Right atrium auricular region (tissue), 2 donors: Measurements from ENCODE around the gene ELAC2. TPM values are rescaled to one million over a fixed set of nuclear protein-coding genes. Genes with fewer than 3 reads are reported as not detected.

ENCODE experiments used
- DNase-seq: peaks from one replicate; pipeline ENCODE4 v3.0.0-alpha.2; 2019; ENCODE audit warnings: low spot score
- H3K27ac ChIP-seq, 2 donors: fragments of 200-600 bp; sonication (generic); 1 replicate in 1 of 2; 2 replicates in 1 of 2; pipeline ENCODE4 v1.5.1; 2016 to 2019
- H3K27me3 ChIP-seq, 2 donors: fragments of 200-600 bp; sonication (generic); one replicate each; pipeline versions ENCODE4 v1.5.1 to v1.6.0; 2017 to 2019
- H3K36me3 ChIP-seq: fragments of 200-600 bp; sonication (generic); one replicate; pipeline ENCODE4 v1.5.1; 2016
- H3K4me1 ChIP-seq, 2 donors: fragments of 200-600 bp; sonication (generic); one replicate each; pipeline versions ENCODE4 v1.5.1 to v1.6.0; 2017 to 2019
- H3K4me3 ChIP-seq, 2 donors: fragments of 200-600 bp; sonication (generic); 1 replicate in 1 of 2; 2 replicates in 1 of 2; pipeline ENCODE4 v1.5.1; 2017 to 2019; ENCODE audit warnings: mild to moderate bottlenecking in 1 of 2, moderate library complexity in 1 of 2
- H3K9me3 ChIP-seq, 2 donors: fragments of 200-600 bp; sonication (generic); one replicate each; pipeline ENCODE4 v1.5.1; 2019
- CTCF ChIP-seq, 2 donors: fragments of 200-600 bp; sonication (generic); IDR thresholded peaks; one replicate each; pipeline ENCODE4 v1.5.1; 2019; ENCODE audit warnings: antibody characterized with exemption in 2 of 2
- total RNA-seq, 2 donors: library from RNA; depleted of rRNA; stranded (reverse); fragments of >200 nt; gene quantifications; one replicate each; pipeline ENCODE4 v1.1.0, GENCODE V29; 2016

Gene ELAC2
- total RNA-seq, 2 donors from 2014 or later: 40.1 to 55.2 TPM

- DNase-seq: no peak
- Histone ChIP-seq H3K27me3 (no peaks in the 10 kb centered on the region), H3K4me1 (no peaks in the 10 kb centered on the region), H3K9me3 (no peaks in the 10 kb centered on the region), H3K4me3 (no peak overlapping the region), H3K36me3 (no peaks in the 10 kb centered on the region), H3K27ac (no peak overlapping the region)
- no peak for TF ChIP-seq CTCF (IDR thresholded peaks at IDR 0.05)
Measured at GRCh38 chr17:12967962-12968361, 49.9 kb downstream of the ELAC2 start.

GRCh38 chr17:12966413-12966812 lies 51.4 kb downstream of the ELAC2 start:
- H3K4me3 ChIP-seq: no peak overlapping the region
- H3K27me3 ChIP-seq: no peaks in the 10 kb centered on the region
- H3K27ac ChIP-seq: no peak overlapping the region
- H3K4me1 ChIP-seq: no peaks in the 10 kb centered on the region
- TF ChIP-seq CTCF (IDR thresholded peaks at IDR 0.05): no peak
- no peaks in the 10 kb centered on the region for H3K9me3 ChIP-seq
- H3K36me3 ChIP-seq: no peaks in the 10 kb centered on the region
- DNase-seq: no peak

GRCh38 chr17:12965988-12966387 lies 51.8 kb downstream of the ELAC2 start:
- Histone ChIP-seq H3K4me1 (no peaks in the 10 kb centered on the region), H3K27ac (no peak overlapping the region), H3K36me3 (no peaks in the 10 kb centered on the region), H3K4me3 (no peak overlapping the region), H3K9me3 (no peaks in the 10 kb centered on the region), H3K27me3 (no peaks in the 10 kb centered on the region)
- no peak for DNase-seq
- TF ChIP-seq CTCF (IDR thresholded peaks at IDR 0.05): no peak

GRCh38 chr17:12964840-12965239 lies 53.0 kb downstream of the ELAC2 start:
- TF ChIP-seq CTCF (IDR thresholded peaks at IDR 0.05): no peak
- H3K27ac ChIP-seq: no peak overlapping the region

GRCh38 chr17:12964162-12964561 lies 53.7 kb downstream of the ELAC2 start:
- H3K27me3 ChIP-seq: no peaks in the 10 kb centered on the region
- H3K4me1 ChIP-seq: no peaks in the 10 kb centered on the region
- H3K27ac ChIP-seq: no peak overlapping the region
- H3K9me3 ChIP-seq: no peaks in the 10 kb centered on the region
- TF ChIP-seq CTCF (IDR thresholded peaks at IDR 0.05): no peak
- peaks cover 3% of the 10 kb centered on the region for H3K36me3 ChIP-seq
- no peak overlapping the region for H3K4me3 ChIP-seq
- no peak for DNase-seq

More at GRCh38 chr17:12964840-12965239, 53.0 kb downstream of the ELAC2 start:
- H3K27me3 ChIP-seq: no peaks in the 10 kb centered on the region
- no peaks in the 10 kb centered on the region for H3K36me3 ChIP-seq
- DNase-seq: no peak
- H3K4me1 ChIP-seq: no peaks in the 10 kb centered on the region
- H3K9me3 ChIP-seq: no peaks in the 10 kb centered on the region
- H3K4me3 ChIP-seq: no peak overlapping the region

GRCh38 chr17:12963505-12963904 lies 54.3 kb downstream of the ELAC2 start:
- H3K9me3 ChIP-seq: no peaks in the 10 kb centered on the region
- no peak for DNase-seq
- no peak for TF ChIP-seq CTCF (IDR thresholded peaks at IDR 0.05)
- no peak overlapping the region for H3K27ac ChIP-seq
- H3K36me3 ChIP-seq: peaks cover 7% of the 10 kb centered on the region
- no peaks in the 10 kb centered on the region for H3K4me1 ChIP-seq
- H3K4me3 ChIP-seq: no peak overlapping the region
- no peaks in the 10 kb centered on the region for H3K27me3 ChIP-seq
